HG03159 (cell line): ENCODE data around the gene SGMS1.
"Not testable (repeated sequence)": the region's sequence is repeated elsewhere in the genome, so short reads cannot be mapped to it uniquely, and the experiment has no call there.

Experiments used
- ATAC-seq: cut with Tn5 transposase; IDR thresholded peaks from one replicate; pipeline ENCODE4 v1.9.1; 2021; ENCODE audit warnings: mild to moderate bottlenecking, moderate library complexity; ENCODE audit not compliant: unreplicated experiment

The SGMS1 gene

GRCh38 chr10:50623663-50624412 lies at the start of gene SGMS1:
Gene SGMS1, minus strand, starts transcription at chr10:50623956. Its CDS starts 279,842 bp downstream, at chr10:50344114.
- ATAC-seq, result peak; percentile 28

GRCh38 chr10:50672152-50672551 lies 48.4 kb upstream of the SGMS1 start:
- ATAC-seq, result not testable (repeated sequence)

DNA sequence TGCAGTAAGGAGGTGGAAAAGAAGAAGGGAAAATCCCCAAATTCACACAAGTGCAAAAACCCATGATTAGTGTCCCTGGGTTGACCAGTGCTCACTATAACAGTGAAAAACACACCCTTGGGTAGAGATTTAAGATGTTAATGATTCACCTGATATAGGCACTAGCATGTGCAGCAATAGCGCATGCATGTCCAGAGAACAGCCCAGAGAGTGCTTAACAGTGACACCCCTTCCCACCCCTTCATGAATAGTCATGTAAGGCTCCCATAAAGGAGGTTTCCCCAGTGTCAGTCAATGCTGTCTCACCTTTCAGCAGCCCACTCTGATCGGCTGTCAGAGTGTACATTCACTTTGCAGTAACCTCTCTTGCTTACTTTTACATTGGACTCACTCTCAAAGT lies 47.9 kb upstream of the SGMS1 start:
- ATAC-seq, result not testable (repeated sequence)

GRCh38 chr10:50669957-50670356 lies 46.2 kb upstream of the SGMS1 start:
- ATAC-seq, result not testable (repeated sequence)

DNA sequence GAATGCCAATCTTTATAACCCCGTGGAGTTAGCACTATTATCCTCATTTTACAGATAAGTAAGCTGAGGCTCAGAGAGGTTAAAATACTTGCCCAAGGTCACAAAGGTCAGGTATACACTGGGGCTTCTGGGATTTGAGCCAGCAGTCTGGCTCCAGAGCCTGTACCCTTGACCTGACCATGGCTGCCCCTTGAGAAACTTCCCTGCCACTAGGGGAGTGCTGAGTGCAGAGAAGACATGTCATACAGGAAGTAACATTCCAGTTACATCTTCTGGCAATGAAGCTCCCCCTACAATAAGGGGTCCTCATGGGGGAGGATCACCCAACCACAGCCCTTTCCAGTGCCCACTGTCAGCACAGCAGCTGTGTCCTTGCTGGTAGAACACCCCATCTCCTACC lies 43.6 kb upstream of the SGMS1 start:
- ATAC-seq, result not testable (repeated sequence)

DNA sequence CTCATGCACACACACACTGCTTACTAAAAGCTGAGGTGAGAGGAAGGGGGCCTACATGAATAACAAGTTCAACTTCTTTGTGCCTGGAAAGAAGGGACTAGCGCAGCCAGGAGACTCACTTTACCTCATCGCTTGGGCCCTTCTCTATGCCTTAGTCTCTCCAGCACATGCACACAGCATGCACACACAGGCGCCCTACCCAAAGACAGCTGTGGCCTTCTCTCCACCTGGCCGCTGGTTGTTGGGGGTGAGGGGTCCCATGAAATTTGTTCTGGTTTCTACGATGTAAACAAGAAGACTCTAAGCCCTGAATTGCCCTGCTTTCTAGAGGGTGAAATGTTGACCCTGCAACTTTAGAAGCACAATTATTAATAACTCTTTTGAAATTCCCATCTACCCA lies 38.7 kb upstream of the SGMS1 start:
- not testable (repeated sequence) for ATAC-seq

DNA sequence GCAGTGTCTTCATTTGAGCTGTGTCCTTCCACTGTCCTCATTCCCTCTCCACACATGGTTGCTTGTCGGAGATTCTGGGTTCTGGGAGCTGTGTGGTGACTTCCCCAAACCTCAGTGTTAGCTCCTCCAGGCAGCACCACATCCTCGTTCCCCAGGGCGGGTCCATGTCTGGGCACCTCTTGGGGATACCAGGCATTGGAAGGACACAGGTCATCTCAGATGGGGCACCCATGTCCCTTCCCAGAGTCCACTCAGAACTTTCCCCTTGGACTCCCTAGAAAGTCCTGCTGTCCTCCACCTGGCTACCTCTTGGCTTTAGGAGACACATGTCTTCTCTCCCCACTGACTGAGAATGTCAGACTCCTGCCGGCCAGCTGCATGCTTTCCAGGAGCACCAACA lies 37.8 kb upstream of the SGMS1 start:
- ATAC-seq, result not testable (repeated sequence)

GRCh38 chr10:50659865-50660730 lies 36.3 kb upstream of the SGMS1 start:
- peak; percentile 99 for ATAC-seq

DNA sequence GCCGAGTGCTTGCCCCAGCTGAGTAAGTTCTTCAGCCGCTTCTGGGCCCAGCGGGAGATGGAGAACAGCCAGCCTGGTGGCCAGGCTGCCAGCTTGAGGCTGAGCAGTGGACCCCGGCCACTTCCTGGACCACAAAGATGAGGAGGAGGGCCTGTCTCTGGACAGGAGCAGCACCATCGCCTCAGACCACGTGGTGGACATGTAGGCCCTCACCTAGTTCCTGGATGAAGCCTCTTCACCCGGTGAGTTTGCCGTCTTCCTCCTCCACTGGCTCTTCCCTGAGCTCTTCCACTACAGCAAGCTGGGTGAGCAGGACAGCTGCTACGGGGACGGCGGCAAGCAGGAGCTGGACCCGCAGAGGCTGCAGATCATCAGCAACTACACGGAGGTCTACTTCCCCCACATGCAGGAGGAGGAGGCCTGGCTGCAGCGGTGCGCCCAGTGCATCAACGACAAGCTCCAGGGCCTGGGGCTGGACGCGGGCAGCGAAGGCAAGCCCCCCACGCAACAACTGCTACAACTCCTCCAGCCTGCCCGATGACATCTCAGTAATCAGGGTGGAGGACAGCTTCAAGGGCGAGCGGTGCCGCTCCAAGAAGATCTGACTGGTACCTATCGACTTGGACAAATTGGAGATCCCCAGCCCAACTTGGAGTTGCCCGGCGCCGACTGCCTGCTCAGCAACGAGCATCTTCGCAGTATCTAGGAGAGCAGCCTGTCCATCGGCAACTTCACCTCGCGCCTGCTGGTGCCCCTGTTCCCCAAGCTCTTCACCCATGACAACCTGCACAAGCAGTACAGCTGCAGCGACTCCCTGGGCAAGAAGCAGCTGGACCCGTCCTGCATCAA lies 35.5 kb upstream of the SGMS1 start:
- ATAC-seq, result not testable (repeated sequence)

DNA sequence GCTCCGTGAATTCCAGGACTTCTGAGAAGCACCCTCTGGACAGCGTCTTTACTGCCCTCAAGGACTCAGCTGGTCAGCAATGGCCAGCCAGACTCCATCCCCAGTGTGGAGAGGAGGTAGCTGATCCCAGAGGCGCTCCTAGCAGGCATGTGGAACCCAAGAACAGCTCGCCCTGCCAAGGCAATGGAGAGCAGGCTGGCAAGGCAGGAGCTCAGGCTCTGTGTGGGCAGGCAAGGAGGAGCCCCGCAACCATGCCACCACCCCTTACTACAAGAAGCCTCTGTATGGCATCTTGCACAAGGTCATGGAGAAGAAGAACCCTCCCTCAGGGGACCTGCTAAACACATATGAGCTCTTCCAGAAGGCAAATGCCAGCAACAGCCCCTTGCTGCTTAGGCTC lies 34.4 kb upstream of the SGMS1 start:
- no peak for ATAC-seq

GRCh38 chr10:50653758-50654157 lies 30.0 kb upstream of the SGMS1 start:
- no peak for ATAC-seq

GRCh38 chr10:50653142-50653541 lies 29.4 kb upstream of the SGMS1 start:
- ATAC-seq, result no peak

DNA sequence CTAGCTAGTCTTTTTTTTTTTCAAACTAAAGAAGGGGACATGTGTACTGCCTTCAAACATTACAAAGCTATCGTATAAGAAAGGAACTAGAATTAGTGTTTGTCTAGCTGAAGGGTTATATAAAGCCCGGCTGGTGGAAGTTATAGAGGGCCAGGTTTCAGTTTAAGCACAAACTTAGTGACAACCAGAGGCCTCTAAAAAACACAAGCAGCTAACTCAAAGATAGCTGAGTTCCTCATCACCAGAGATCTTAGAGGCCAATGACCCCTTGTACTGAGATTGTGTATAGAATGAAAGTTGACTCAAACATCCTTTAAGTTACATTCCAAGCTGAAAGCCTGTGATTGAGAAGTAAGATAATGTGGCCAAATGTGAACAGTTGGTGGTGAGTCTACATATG lies 28.1 kb upstream of the SGMS1 start:
- no peak for ATAC-seq

GRCh38 chr10:50650481-50650880 lies 26.7 kb upstream of the SGMS1 start:
- ATAC-seq, result no peak

- no peak for ATAC-seq
These were observed 25.1 kb upstream of the SGMS1 start for GRCh38 chr10:50648935-50649227.

- ATAC-seq, result peak; percentile 89
These were observed 24.6 kb upstream of the SGMS1 start for GRCh38 chr10:50648089-50648934.

DNA sequence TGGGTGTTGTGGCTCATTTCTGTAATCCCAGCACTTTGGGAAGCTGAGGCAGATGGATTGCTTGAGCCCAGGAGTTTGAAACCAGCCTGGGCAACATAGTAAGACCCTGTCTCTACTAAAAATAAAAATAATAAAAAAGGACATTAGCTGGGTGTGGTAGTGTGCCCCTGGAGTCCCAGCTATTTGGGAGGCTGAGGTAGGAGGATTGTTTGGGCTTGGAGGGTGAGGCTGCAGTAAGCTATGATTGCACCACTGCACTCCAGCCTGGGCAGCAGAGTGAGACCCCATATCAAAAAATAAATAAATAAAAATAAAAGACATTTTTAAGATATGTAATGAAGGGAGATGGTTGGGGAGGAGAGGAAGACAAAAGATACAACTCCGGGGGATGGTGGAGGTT lies 23.6 kb upstream of the SGMS1 start:
- not testable (repeated sequence) for ATAC-seq

DNA sequence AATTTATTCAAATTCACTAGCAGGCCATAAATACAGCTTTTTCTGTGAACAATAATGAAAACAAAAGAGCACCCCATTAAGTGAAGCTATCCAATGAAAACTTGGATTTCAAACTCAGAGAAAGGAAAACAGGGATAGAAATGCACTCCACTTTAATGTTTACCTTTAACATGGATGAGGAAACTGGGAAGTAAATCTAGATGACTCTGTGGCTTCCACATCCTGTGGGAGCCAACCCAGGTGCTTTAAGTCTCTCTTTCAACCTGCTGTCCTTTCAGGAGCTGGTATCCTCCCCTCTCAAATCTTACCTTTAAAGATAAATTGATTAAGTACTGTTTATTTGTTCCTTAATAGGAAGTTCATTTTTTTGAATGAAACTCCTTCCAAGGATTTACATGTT lies 21.5 kb upstream of the SGMS1 start:
- no peak for ATAC-seq

- no peak for ATAC-seq
These were observed 17.9 kb upstream of the SGMS1 start for GRCh38 chr10:50641626-50642025.

- no peak for ATAC-seq
These were observed 16.5 kb upstream of the SGMS1 start for GRCh38 chr10:50640238-50640637.
